Measurements from ENCODE around the gene RCBTB1.
"Not testable (repeated sequence)": the region's sequence is repeated elsewhere in the genome, so short reads cannot be mapped to it uniquely, and the experiment has no call there.

RCBTB1 gene

DNA sequence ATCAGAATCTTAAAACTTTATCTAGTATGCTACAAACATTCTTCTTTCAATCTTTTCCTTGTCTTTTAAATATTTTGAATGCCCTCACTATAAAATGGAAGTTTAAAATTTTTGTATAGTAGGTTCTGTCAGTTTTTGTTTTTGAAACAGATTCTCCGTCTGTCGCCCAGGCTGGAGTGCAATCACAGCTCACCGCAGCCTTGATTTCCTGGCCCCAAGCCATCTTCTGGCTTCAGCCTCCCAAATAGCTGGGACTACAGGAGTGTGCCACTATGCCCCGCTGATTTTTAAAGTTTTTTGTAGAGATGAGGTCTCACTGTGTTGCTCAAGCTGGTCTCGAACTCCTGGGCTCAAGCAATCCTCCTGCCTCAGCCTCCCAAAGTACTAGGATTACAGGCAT lies 68.9 kb downstream of the RCBTB1 start:
- DNase-seq (ENCODE audit: low read depth in 2 of 2) = no peak

GRCh38 chr13:49512578-49512977 lies 72.8 kb downstream of the RCBTB1 start:
- no peak for DNase-seq (ENCODE audit: low read depth in 2 of 2)

DNA sequence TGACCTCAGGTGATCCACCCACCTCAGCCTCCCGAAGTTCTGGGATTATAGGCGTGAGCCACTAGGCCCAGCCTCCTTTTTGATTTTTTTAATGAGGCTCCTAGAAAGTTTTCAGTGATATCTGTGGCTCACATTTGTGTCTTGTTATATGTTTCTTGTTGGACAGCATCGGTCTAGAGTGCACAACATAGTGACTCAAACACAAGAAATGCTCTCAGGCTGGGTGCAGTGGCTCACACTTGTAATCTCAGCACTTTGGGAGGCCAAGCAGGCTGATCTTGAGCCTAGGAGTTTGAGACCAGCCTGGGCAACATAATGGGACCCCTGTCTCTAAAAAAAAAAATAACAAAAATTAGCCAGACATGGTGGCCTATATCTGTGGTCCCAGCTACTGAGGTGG lies 81.4 kb downstream of the RCBTB1 start:
- DNase-seq (ENCODE audit: low read depth in 2 of 2) = no peak

GRCh38 chr13:49502954-49503353 lies 82.4 kb downstream of the RCBTB1 start:
- no peak for DNase-seq (ENCODE audit: low read depth in 2 of 2)

- peak; percentile 32 to 34 for DNase-seq (ENCODE audit: low read depth in 2 of 2)
These were observed 85.3 kb downstream of the RCBTB1 start for GRCh38 chr13:49499889-49500660.

- no peak for DNase-seq (ENCODE audit: low read depth in 2 of 2)
These were observed 87.2 kb downstream of the RCBTB1 start for GRCh38 chr13:49498206-49498605.

- DNase-seq (ENCODE audit: low read depth in 2 of 2) = no peak
These were observed 88.1 kb downstream of the RCBTB1 start for GRCh38 chr13:49497272-49497671.

- DNase-seq (ENCODE audit: low read depth in 2 of 2) = not testable (repeated sequence)
These were observed 88.5 kb downstream of the RCBTB1 start for GRCh38 chr13:49496837-49497236.

GRCh38 chr13:49495783-49496762 lies 89.3 kb downstream of the RCBTB1 start, which contains the start of gene PHF11:
Gene PHF11, plus strand, starts transcription at chr13:49495953. Its CDS starts 49 bp downstream, at chr13:49496002.
- DNase-seq (ENCODE audit: low read depth in 2 of 2) = peak in 1 of 2 experiments; percentile 24

GRCh38 chr13:49494645-49495044 lies 90.7 kb downstream of the RCBTB1 start:
- DNase-seq (ENCODE audit: low read depth in 2 of 2) = no peak

DNA sequence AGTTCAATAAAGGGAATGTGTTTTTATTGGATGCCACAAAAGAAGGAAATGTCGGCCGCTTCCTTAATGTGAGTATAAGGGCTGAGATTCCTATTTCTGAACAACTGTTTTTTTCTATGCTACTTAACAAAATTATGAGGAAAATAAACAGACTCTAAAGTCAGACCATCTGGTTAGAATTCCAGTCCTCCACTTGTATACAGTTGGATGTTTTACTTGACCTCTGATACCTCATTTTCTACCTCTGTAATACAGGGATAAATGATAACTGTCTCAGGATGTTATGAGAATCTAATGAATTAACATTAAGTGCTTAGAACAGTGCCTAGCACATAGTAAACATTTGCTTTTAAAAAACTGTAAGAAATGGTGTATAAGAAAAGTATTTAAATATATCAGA lies 96.8 kb downstream of the RCBTB1 start:
- DNase-seq (ENCODE audit: low read depth in 2 of 2) = no peak

Data from fibroblast of skin of left quadriceps (primary cell).